HG03139 (cell line): ENCODE measurements around the gene ALOX5.

ENCODE experiments used
- ATAC-seq: cut with Tn5 transposase; IDR thresholded peaks from one replicate; pipeline ENCODE4 v1.9.1; 2021; ENCODE audit not compliant: unreplicated experiment

Gene ALOX5

GRCh38 chr10:45422866-45423659 lies 49.0 kb downstream of the ALOX5 start:
- ATAC-seq: no peak

- ATAC-seq: no peak
Measured at GRCh38 chr10:45423976-45424499, 50.0 kb downstream of the ALOX5 start.

GRCh38 chr10:45424668-45425404 lies 50.8 kb downstream of the ALOX5 start:
- no peak for ATAC-seq

- ATAC-seq: no peak
Measured at GRCh38 chr10:45425621-45426563, 51.9 kb downstream of the ALOX5 start.

GRCh38 chr10:45427262-45427969 lies 53.4 kb downstream of the ALOX5 start:
- no peak for ATAC-seq

GRCh38 chr10:45427970-45428366 lies 54.0 kb downstream of the ALOX5 start:
- no peak for ATAC-seq

GRCh38 chr10:45428611-45429510 lies 54.8 kb downstream of the ALOX5 start:
- no peak for ATAC-seq

- no peak for ATAC-seq
Measured at GRCh38 chr10:45429790-45430189, 55.8 kb downstream of the ALOX5 start.

GRCh38 chr10:45432113-45432512 lies 58.1 kb downstream of the ALOX5 start:
- no peak for ATAC-seq

- no peak for ATAC-seq
Measured at GRCh38 chr10:45432700-45433472, 58.9 kb downstream of the ALOX5 start.

GRCh38 chr10:45433716-45434469 lies 59.9 kb downstream of the ALOX5 start:
- peak; percentile 88 for ATAC-seq

- ATAC-seq: no peak
Measured at GRCh38 chr10:45437587-45438465, 63.8 kb downstream of the ALOX5 start.

GRCh38 chr10:45438466-45439090 lies 64.6 kb downstream of the ALOX5 start:
- ATAC-seq: no peak

GRCh38 chr10:45439365-45439764 lies 65.3 kb downstream of the ALOX5 start:
- ATAC-seq: no peak

- no peak for ATAC-seq
Measured at GRCh38 chr10:45439873-45440272, 65.9 kb downstream of the ALOX5 start.

- no peak for ATAC-seq
Measured at GRCh38 chr10:45440511-45441062, 66.6 kb downstream of the ALOX5 start.
